GM18951 (cell line): ENCODE results near the gene SCARF1.

Source experiments
- POLR2A ChIP-seq: IDR thresholded peaks from 4 replicates; pipeline ENCODE4 v1.6.1; 2011; ENCODE audit warnings: mild to moderate bottlenecking; ENCODE audit not compliant: insufficient read length, insufficient read depth; ENCODE audit errors: extremely low read depth
- in situ Hi-C: fragments of 300-500 bp; cut with MboI; formaldehyde crosslinking; loops from one replicate; pipeline ENCODE4 v1.12.0; 2022; ENCODE audit warnings: low sequenced_read_pairs, mixed read lengths, inconsistent platforms; ENCODE audit not compliant: unreplicated experiment

Gene SCARF1

GRCh38 chr17:1629504-1630310 lies 15.8 kb downstream of the SCARF1 start:
- TF ChIP-seq POLR2A, result no peak
- in situ Hi-C loops, result loop anchor here (5.0 to 10.0 kb wide), 2 partner anchors 37 to 55 kb away; no protein-coding TSS in a partner anchor

DNA sequence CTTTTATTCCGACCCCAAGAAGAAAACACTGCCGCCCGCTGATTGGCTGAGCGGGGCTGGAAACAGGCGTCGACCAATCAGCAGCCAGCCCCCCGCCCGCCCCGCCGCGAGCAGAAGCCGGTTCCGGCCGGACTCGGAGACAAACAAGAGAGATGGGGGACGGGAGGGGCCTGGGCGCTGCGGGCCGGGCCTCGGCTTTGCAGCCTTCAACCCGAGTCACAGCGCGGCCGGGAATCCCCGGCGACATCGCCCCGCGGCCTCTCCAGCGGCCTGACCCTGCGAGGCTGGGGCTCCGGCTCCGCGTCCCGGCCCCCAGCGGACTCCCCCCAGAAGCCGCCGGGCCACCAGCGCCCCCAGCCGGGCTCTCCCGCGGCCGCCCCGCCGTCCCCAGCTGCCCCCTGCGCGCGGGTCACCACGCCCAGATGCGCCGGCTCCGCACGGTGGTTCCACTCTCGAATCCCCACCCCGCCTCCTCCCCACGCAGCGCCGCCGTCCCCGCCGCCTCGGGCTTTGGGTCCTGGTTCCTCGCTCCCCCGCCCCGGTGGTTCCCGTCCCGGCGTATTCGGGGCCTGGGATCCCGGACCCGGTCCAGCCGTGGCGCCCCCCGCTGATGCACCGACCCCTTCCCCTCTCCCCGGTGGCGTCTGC lies 16.6 kb downstream of the SCARF1 start:
- in situ Hi-C loops, result loop anchor here (5.0 kb wide), 1 partner anchor 37 kb away; no protein-coding TSS in a partner anchor
- TF ChIP-seq POLR2A, result peak; percentile 54

- in situ Hi-C loops, result loop anchor here (5.0 kb wide), 1 partner anchor 36 kb away; no protein-coding TSS in a partner anchor
- TF ChIP-seq POLR2A, result peak; percentile 37
Measured at GRCh38 chr17:1627982-1628855, 17.3 kb downstream of the SCARF1 start, which contains the start of gene SLC43A2. SLC43A2 (minus strand) TSS chr17:1628834; CDS start chr17:1627874, 960 bp downstream.

GRCh38 chr17:1627182-1627981 lies 18.1 kb downstream of the SCARF1 start:
- peak; percentile 34 for TF ChIP-seq POLR2A
- in situ Hi-C loops, result loop anchor here (5.0 kb wide), 1 partner anchor 35 kb away; no protein-coding TSS in a partner anchor

GRCh38 chr17:1626333-1626732 lies 19.2 kb downstream of the SCARF1 start:
- no peak for TF ChIP-seq POLR2A
- in situ Hi-C loops, result loop anchor here (5.0 kb wide), 1 partner anchor 34 kb away; no protein-coding TSS in a partner anchor

- in situ Hi-C loops, result loop anchor here (5.0 kb wide), 1 partner anchor 33 kb away; no protein-coding TSS in a partner anchor
- TF ChIP-seq POLR2A, result no peak
Measured at GRCh38 chr17:1625581-1625980, 20.0 kb downstream of the SCARF1 start.

GRCh38 chr17:1625053-1625452 lies 20.5 kb downstream of the SCARF1 start:
- in situ Hi-C loops, result loop anchor here (5.0 kb wide), 1 partner anchor 33 kb away; no protein-coding TSS in a partner anchor
- TF ChIP-seq POLR2A, result no peak

DNA sequence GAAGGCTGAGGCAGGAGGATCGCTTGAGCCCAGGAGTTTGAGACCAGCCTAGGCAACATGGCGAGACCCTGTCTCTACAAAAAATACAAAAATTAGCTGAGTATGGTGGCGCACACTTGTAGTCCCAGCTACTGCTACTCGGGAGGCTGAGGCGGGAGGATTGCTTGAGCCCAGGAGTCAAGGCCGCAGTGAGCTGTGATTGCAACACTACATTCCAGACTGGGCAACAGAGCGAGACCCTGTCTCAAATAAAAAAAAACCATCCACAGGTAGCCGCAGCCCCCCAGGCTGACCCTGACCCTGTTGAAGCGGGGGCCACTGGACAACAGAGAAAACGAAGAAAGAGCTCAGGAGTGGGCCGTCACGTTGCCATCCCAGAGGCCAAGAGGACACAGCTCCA lies 20.9 kb downstream of the SCARF1 start:
- no peak for TF ChIP-seq POLR2A
- in situ Hi-C loops, result loop anchor here (5.0 kb wide), 1 partner anchor 32 kb away; no protein-coding TSS in a partner anchor

DNA sequence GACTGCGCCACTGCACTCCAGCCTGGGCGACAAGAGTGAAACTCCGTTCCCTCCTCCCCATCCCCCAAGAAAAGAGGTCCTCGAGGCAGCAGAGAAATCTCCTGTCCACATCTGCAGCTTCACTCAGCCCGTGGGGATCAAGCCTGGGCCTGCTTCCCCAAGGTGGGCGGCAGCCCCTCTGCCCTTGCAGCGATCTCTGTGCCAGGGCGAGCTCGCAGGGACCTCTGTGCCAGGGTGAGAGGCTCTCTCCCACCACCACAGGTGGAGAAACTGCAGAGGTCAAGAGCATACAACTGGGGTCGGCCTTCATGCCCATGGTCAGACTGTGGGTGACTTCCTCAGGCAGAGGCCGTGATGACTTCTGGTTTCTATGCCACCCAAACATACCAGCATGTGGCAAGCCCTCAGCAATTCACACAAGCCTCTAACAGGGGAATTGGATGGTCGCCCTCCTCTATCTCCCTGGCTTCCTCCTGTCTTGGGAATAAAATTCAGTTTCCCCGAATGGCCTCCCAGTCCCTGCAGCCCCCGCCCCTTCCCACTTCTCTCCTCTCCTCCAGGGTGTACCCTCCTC lies 22.4 kb downstream of the SCARF1 start:
- in situ Hi-C loops, result no loop called here
- TF ChIP-seq POLR2A, result no peak

- in situ Hi-C loops, result no loop called here
- no peak for TF ChIP-seq POLR2A
Measured at GRCh38 chr17:1621273-1621954, 24.1 kb downstream of the SCARF1 start.

DNA sequence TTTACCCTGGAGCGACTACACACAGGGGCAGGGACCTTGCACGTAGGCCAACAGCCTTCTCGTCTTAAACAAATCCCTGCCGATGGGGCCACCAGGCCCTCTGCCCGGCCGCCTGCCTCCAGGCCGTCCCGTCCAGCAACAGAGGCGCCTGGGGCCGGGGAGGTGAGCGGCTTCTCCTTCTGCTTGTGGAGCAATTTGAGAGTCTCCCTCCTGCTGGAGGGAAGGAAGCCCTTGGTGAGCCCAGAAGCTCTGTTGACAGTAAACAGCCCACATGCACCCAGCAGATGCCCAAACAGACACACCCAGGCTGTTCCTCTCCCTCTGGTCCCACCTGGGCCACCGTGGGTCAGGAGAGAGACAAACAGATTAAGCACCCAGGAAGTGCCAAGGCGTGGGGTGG lies 25.0 kb downstream of the SCARF1 start:
- in situ Hi-C loops, result no loop called here
- TF ChIP-seq POLR2A, result no peak
